ENCODE measurements around the gene ZBTB47. TPM values are rescaled to one million over a fixed set of nuclear protein-coding genes. Genes with fewer than 3 reads are reported as not detected.

ZBTB47 gene
- total RNA-seq, 2 experiments from 2014 or later: 0.60 to 0.62 TPM

GRCh38 chr3:42680271-42680670, 26.8 kb downstream of the ZBTB47 start:
- Mint-ChIP-seq H3K36me3 (ENCODE audit: low read depth) (peaks cover 5% of the 10 kb centered on the region), H3K27ac (no peak overlapping the region), H3K9me3 (ENCODE audit: low read depth) (peaks cover 18% of the 10 kb centered on the region), H3K4me1 (peaks cover 8% of the 10 kb centered on the region), H3K27me3 (peaks cover 11% of the 10 kb centered on the region), H3K4me3 (no peak overlapping the region)
- ATAC-seq (no peak), DNase-seq (no peak)
- intact Hi-C loops (cut with DNase I, micrococcal nuclease): no loop called here
- ChIA-PET CTCF (no interaction called here), POLR2A (no interaction called here)

GRCh38 chr3:42680806-42681205, 27.3 kb downstream of the ZBTB47 start:
- no peak for DNase-seq
- Mint-ChIP-seq H3K27me3 (peaks cover 14% of the 10 kb centered on the region), H3K36me3 (ENCODE audit: low read depth) (peaks cover 5% of the 10 kb centered on the region), H3K4me3 (no peak overlapping the region), H3K4me1 (peaks cover 9% of the 10 kb centered on the region), H3K9me3 (ENCODE audit: low read depth) (peaks cover 18% of the 10 kb centered on the region), H3K27ac (no peak overlapping the region)
- intact Hi-C loops (cut with DNase I, micrococcal nuclease): no loop called here
- POLR2A ChIA-PET: no interaction called here
- CTCF ChIA-PET: no interaction called here
- ATAC-seq: no peak

GRCh38 chr3:42681361-42682038, 28.0 kb downstream of the ZBTB47 start:
- peaks cover 11% of the 10 kb centered on the region for H3K4me1 Mint-ChIP-seq
- H3K9me3 Mint-ChIP-seq (ENCODE audit: low read depth): peaks cover 14% of the 10 kb centered on the region
- intact Hi-C loops (cut with DNase I, micrococcal nuclease): no loop called here
- no peak overlapping the region for H3K4me3 Mint-ChIP-seq
- no peak for ATAC-seq
- H3K36me3 Mint-ChIP-seq (ENCODE audit: low read depth): peaks cover 5% of the 10 kb centered on the region
- CTCF ChIA-PET: no interaction called here
- POLR2A ChIA-PET: no interaction called here
- DNase-seq: no peak
- no peak overlapping the region for H3K27ac Mint-ChIP-seq
- H3K27me3 Mint-ChIP-seq: peaks cover 20% of the 10 kb centered on the region

GRCh38 chr3:42682301-42683070, 29.0 kb downstream of the ZBTB47 start:
- H3K27ac Mint-ChIP-seq: no peak overlapping the region
- no peak for ATAC-seq
- H3K9me3 Mint-ChIP-seq (ENCODE audit: low read depth): peaks cover 10% of the 10 kb centered on the region
- H3K27me3 Mint-ChIP-seq: peaks cover 25% of the 10 kb centered on the region
- peaks cover 11% of the 10 kb centered on the region for H3K4me1 Mint-ChIP-seq
- peaks cover 5% of the 10 kb centered on the region for H3K36me3 Mint-ChIP-seq (ENCODE audit: low read depth)
- intact Hi-C loops (cut with DNase I, micrococcal nuclease): no loop called here
- no peak for DNase-seq
- ChIA-PET POLR2A (no interaction called here), CTCF (no interaction called here)
- H3K4me3 Mint-ChIP-seq: no peak overlapping the region

- peak; percentile 98 for ATAC-seq
- Mint-ChIP-seq H3K4me3 (no peak overlapping the region), H3K9me3 (ENCODE audit: low read depth) (peaks cover 2% of the 10 kb centered on the region), H3K27ac (no peak overlapping the region), H3K36me3 (ENCODE audit: low read depth) (peaks cover 1% of the 10 kb centered on the region), H3K27me3 (peaks cover 25% of the 10 kb centered on the region), H3K4me1 (peaks cover 9% of the 10 kb centered on the region)
- DNase-seq: peak; percentile 85
- intact Hi-C loops (cut with DNase I, micrococcal nuclease): loop anchor here (1.0 to 2.0 kb wide), 2 partner anchors 45 to 46 kb away; no protein-coding TSS in a partner anchor
- CTCF ChIA-PET: no interaction called here
- POLR2A ChIA-PET: no interaction called here
Measured at GRCh38 chr3:42683875-42684598, 30.5 kb downstream of the ZBTB47 start.

- DNase-seq (no peak), ATAC-seq (no peak)
- Mint-ChIP-seq H3K9me3 (ENCODE audit: low read depth) (no peaks in the 10 kb centered on the region), H3K4me1 (peaks cover 7% of the 10 kb centered on the region), H3K27ac (no peak overlapping the region), H3K4me3 (no peak overlapping the region), H3K27me3 (peaks cover 25% of the 10 kb centered on the region), H3K36me3 (ENCODE audit: low read depth) (no peaks in the 10 kb centered on the region)
- intact Hi-C loops (cut with DNase I, micrococcal nuclease): loop anchor here (1.0 to 2.0 kb wide), 2 partner anchors 46 kb away; no protein-coding TSS in a partner anchor
- POLR2A ChIA-PET: no interaction called here
- CTCF ChIA-PET: no interaction called here
Measured at GRCh38 chr3:42684632-42685362, 31.3 kb downstream of the ZBTB47 start.

GRCh38 chr3:42685363-42685881, 31.9 kb downstream of the ZBTB47 start, which contains the start of gene KLHL40:
Gene KLHL40 (plus strand): TSS chr3:42685537. CDS start chr3:42685619, 82 bp downstream.
- DNase-seq (no peak), ATAC-seq (no peak)
- H3K27ac Mint-ChIP-seq: no peak within 1 kb of the TSS
- no peak within 1 kb of the TSS for H3K4me3 Mint-ChIP-seq
- H3K9me3 Mint-ChIP-seq (ENCODE audit: low read depth): no peaks in the 10 kb centered on the region
- peaks cover 25% of the 10 kb centered on the region for H3K27me3 Mint-ChIP-seq
- H3K36me3 Mint-ChIP-seq (ENCODE audit: low read depth): no peaks in the 10 kb centered on the region
- intact Hi-C loops (cut with DNase I, micrococcal nuclease): loop anchor here in 1 of 2 experiments (2.0 kb wide), 1 partner anchor 47 kb away; no protein-coding TSS in a partner anchor
- peaks cover 7% of the 10 kb centered on the region for H3K4me1 Mint-ChIP-seq
- POLR2A ChIA-PET: no interaction called here
- CTCF ChIA-PET: no interaction called here

GRCh38 chr3:42685891-42686820, 32.7 kb downstream of the ZBTB47 start:
- peaks cover 7% of the 10 kb centered on the region for H3K4me1 Mint-ChIP-seq
- no peak overlapping the region for H3K4me3 Mint-ChIP-seq
- ATAC-seq (no peak), DNase-seq (no peak)
- intact Hi-C loops (cut with DNase I, micrococcal nuclease): loop anchor here in 1 of 2 experiments (2.0 kb wide), 1 partner anchor 47 kb away; no protein-coding TSS in a partner anchor
- ChIA-PET CTCF (no interaction called here), POLR2A (no interaction called here)
- peaks cover 25% of the 10 kb centered on the region for H3K27me3 Mint-ChIP-seq
- no peak overlapping the region for H3K27ac Mint-ChIP-seq
- H3K9me3 Mint-ChIP-seq (ENCODE audit: low read depth): no peaks in the 10 kb centered on the region
- no peaks in the 10 kb centered on the region for H3K36me3 Mint-ChIP-seq (ENCODE audit: low read depth)

- Mint-ChIP-seq H3K4me1 (peaks cover 7% of the 10 kb centered on the region), H3K36me3 (ENCODE audit: low read depth) (no peaks in the 10 kb centered on the region), H3K27me3 (peaks cover 21% of the 10 kb centered on the region), H3K9me3 (ENCODE audit: low read depth) (no peaks in the 10 kb centered on the region), H3K27ac (no peak overlapping the region), H3K4me3 (no peak overlapping the region)
- ATAC-seq: no peak
- ChIA-PET POLR2A (no interaction called here), CTCF (interaction anchor here (0.6 kb wide), 2 partner anchors 90 to 292 kb away, joined by 3 read pairs; no protein-coding TSS in a partner anchor)
- intact Hi-C loops (cut with DNase I, micrococcal nuclease): no loop called here
- no peak for DNase-seq
Measured at GRCh38 chr3:42686832-42687650, 33.5 kb downstream of the ZBTB47 start.

GRCh38 chr3:42688016-42688415, 34.5 kb downstream of the ZBTB47 start:
- intact Hi-C loops (cut with DNase I, micrococcal nuclease): no loop called here
- Mint-ChIP-seq H3K9me3 (ENCODE audit: low read depth) (no peaks in the 10 kb centered on the region), H3K27me3 (peaks cover 17% of the 10 kb centered on the region), H3K4me1 (peaks cover 7% of the 10 kb centered on the region), H3K4me3 (no peak overlapping the region), H3K36me3 (ENCODE audit: low read depth) (no peaks in the 10 kb centered on the region), H3K27ac (no peak overlapping the region)
- ChIA-PET POLR2A (no interaction called here), CTCF (interaction anchor here (0.6 kb wide), 1 partner anchor 89 kb away, joined by 3 read pairs; no protein-coding TSS in a partner anchor)
- DNase-seq (no peak), ATAC-seq (no peak)

Data from activated CD4-positive, alpha-beta T cell treated with anti-CD3 and anti-CD28 coated beads for 36 hours (primary cell).